HG02763 (cell line): ENCODE data around the gene PXYLP1.
"Not testable (repeated sequence)": the region's sequence is repeated elsewhere in the genome, so short reads cannot be mapped to it uniquely, and the experiment has no call there.

Source experiments
- ATAC-seq: cut with Tn5 transposase; IDR thresholded peaks from one replicate; pipeline ENCODE4 v1.9.1; 2021; ENCODE audit warnings: mild to moderate bottlenecking, moderate library complexity; ENCODE audit not compliant: unreplicated experiment

Gene PXYLP1

GRCh38 chr3:141231101-141231951 is at the start of gene PXYLP1:
PXYLP1 (plus strand) TSS chr3:141231825; CDS start chr3:141260176, 28,351 bp downstream.
- ATAC-seq: peak; percentile 93

DNA sequence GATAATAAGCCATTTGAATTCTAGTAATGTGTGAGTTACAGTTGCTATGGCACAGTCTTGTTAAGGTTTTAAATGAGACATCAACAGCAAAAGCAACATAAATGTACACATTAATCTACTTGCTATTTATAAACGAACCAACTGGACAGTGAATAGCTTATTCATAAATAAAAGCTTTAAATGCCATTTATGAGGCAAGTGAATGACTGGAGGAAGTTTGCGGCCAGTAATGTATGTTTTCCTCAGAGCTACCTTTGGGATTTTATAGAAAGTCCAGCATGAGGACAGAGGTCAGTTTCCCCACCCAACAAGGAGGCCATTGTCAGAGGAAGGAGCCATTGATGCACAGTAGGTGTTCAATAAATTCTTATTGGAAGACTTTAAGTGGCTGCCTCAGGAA is 48.0 kb upstream of the PXYLP1 start:
- ATAC-seq: no peak

- no peak for ATAC-seq
These were observed 47.2 kb upstream of the PXYLP1 start for GRCh38 chr3:141184430-141184829.

GRCh38 chr3:141191097-141191749 is 40.4 kb upstream of the PXYLP1 start:
- ATAC-seq: no peak

GRCh38 chr3:141192345-141192744 is 39.3 kb upstream of the PXYLP1 start:
- peak; percentile 99 for ATAC-seq

DNA sequence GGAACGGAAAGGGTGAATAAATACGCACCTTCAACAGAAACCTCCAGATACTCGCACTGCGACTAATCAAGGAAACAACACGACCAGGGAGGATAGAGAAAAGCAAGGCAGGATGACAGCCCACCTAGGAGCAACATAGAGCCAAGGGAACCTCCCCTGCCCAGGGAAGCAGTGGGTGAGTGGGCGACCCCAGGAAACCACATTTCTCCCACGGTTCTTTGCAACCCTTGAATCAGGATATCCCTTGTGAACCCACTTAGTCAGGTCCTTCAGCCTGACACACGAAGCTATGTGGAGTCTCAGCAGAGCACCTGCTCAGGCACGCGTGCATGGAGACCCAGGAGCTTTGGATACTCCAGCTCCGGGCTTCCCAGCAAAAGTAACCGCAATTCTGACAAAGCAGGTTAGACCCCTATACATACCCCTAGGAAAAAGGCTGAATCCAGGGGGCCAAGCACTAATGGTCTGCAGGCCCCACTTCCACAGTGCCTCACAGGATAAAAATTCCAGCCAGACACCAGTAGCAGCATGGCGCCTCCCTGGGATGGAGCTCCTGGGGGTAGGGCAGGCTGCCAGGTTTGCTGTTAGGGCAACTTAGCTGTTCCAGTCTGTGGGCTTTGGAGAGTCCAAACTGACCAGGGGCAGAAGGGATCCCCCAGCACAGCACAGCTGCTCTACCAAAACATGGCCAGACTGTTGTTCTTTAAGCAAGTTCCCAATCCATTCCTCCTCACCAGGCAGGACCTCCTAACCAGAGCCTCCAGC is 38.4 kb upstream of the PXYLP1 start:
- ATAC-seq: no peak

DNA sequence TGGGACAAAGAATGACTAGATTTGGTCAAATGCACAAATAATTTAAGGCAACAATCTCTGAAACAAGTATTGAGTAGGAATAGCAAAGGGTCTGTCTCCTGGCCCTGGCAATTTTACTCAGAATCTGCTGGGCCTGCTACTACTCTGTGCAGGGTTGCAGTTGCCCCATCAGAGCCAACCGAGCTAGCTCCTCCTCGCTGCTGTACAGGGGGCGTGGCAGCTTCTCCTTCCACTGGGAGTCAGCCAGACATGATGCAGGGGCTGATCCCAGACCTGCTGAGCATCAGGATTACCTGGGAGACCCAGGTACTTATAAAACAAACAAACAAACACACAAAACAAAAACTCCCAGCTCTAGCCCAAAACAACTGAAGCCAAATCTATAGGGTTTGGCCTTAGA is 30.5 kb upstream of the PXYLP1 start:
- no peak for ATAC-seq

GRCh38 chr3:141202682-141203081 is 28.9 kb upstream of the PXYLP1 start:
- ATAC-seq: no peak

- ATAC-seq: no peak
These were observed 27.8 kb upstream of the PXYLP1 start for GRCh38 chr3:141203866-141204265.

GRCh38 chr3:141204343-141204742 is 27.3 kb upstream of the PXYLP1 start:
- ATAC-seq: no peak

DNA sequence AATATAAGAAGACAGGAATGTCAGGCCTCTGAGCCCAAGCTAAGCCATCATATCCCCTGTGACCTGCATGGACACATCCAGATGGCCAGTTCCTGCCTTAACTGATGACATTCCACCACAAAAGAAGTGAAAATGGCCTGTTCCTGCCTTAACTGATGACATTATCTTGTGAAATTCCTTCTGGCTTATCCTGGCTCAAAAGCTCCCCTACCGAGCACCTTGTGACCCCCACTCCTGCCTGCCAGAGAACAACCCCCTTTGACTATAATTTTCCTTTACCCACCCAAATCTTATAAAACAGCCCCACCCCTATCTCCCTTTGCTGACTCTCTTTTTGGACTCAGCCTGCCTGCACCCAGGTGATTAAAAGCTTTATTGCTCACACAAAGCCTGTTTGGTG is 20.3 kb upstream of the PXYLP1 start:
- not testable (repeated sequence) for ATAC-seq

DNA sequence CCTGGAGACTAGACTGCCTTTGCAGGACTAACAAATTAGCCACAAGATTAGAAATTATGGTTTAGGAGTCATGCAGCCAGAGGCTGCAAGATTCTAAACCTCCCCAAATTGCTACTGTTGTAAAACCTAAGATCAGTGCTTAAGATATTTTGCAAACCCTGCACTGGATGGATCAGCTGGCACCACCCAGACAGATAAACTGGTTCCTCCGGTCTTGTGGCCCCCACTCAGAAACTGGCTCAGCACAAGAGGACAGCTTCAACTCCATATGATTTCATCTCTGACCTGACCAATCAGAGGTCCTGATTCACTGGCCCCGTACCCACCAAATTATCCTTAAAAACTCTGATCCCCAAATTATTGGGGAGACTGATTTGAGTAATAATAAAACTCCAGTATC is 19.5 kb upstream of the PXYLP1 start:
- ATAC-seq: no peak

- ATAC-seq: no peak
These were observed 19.1 kb upstream of the PXYLP1 start for GRCh38 chr3:141212555-141212954.

DNA sequence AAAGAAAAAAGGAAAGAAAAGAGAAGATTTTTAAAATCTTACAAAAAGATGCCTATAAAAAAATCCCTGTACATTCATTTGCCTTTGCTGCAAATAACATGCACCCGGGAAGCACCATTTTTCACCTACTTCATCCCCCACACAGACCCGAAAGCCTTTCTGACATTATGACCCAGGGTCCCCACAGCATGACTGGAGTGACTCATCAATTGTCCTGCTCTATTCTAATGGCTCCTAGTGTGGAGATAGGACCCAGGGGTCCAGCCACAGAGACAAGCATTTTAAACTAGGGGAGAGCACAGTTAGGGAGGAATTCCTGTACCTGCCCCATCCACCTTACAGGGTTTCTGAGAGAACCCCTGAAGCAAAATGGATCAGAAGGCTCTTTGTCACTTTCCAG is 14.7 kb upstream of the PXYLP1 start:
- no peak for ATAC-seq

DNA sequence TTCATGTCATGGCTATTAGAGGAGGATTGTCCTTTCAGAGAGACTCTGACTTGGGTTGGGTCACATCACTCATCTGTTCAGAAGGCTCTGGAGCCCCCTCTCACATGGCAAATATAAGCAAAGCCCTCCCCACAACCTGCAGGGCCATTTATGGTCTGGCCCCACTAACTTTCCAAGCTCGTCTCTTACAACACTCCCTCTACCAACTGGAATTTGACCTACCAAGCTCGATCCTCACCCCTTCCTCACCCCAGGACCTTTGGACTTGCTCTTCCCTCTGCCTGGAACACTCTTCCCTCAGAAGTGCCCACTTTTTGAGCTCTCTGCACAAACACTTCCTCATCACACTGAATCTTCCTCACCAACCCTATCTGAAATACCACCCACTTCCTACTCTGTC is 14.2 kb upstream of the PXYLP1 start:
- no peak for ATAC-seq

DNA sequence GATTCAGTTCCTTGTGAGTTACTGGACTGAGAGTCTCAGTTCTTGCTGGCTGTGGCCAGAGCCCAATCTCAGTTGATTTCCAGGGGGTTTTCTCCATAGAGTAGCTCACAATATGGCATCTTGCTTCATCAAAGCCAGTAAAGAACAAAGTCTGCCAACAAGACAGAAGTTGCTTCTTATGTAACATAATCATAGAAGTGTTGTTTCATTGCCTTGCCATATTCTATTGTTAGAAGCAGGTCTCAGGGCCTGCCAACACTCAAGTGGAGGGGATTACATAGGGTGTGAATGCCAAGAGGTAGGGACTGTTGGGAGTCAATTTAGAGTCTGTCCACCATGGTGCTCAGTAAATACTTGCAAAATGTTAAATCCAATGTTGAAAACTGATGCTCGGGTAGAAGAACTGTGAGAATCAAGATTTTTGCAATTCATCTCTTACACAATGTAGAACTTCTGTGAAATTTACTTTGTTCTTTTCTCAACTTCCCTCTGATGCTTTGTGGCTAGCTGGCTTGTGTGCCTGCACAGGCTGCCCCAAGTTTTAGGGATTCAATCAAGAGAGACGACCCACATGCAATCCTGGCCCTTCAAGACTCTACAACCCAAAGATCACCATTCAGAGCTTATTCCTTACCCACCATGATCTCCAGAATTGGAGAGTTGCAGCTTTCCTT is 13.3 kb upstream of the PXYLP1 start:
- ATAC-seq: no peak

DNA sequence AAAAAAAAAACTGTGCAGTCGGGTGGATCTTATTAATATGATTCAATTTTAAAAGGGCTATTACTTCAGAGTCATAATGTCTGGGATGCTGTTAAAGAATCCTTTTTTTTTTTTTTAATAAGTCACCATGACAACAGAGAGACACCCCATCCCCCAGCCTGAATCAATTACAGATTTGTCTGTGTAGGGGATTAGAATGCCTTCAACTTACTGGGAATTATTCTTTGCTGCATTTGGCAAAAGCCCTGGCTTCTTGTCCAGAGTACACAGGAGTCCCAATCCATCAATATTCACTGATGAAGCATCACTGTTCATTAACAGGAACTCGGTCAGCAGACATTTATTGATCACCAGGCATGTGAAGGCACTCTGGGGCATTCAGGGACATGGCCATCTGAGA is 12.7 kb upstream of the PXYLP1 start:
- no peak for ATAC-seq

GRCh38 chr3:141223673-141224166 is 7.9 kb upstream of the PXYLP1 start:
- ATAC-seq: no peak

- no peak for ATAC-seq
These were observed 5.7 kb upstream of the PXYLP1 start for GRCh38 chr3:141225939-141226338.

GRCh38 chr3:141227216-141227615 is 4.4 kb upstream of the PXYLP1 start:
- ATAC-seq: no peak

GRCh38 chr3:141227752-141228151 is 3.9 kb upstream of the PXYLP1 start:
- no peak for ATAC-seq
